ENCODE data around the gene TAS1R2. TPM values are rescaled to one million over a fixed set of nuclear protein-coding genes. Genes with fewer than 3 reads are reported as not detected.
"Not testable (repeated sequence)": the region's sequence is repeated elsewhere in the genome, so short reads cannot be mapped to it uniquely, and the experiment has no call there.

The TAS1R2 gene
- total RNA-seq, 4 donors from 2014 or later, result not detected

GRCh38 chr1:18871401-18872070 is 12.1 kb upstream of the TAS1R2 start:
- ATAC-seq, result no peak
- Histone ChIP-seq H3K9me3 (no peaks in the 10 kb centered on the region), H3K4me3 (no peak overlapping the region), H3K27ac (no peak overlapping the region), H3K4me1 (peaks cover 0 to 13% (median 0%) of the 10 kb centered on the region in 3 donors), H3K27me3 (peaks cover 22% of the 10 kb centered on the region), H3K36me3 (peaks cover 0 to 23% of the 10 kb centered on the region in 2 donors)
- WGBS, 2 donors (ENCODE audit: low coverage in 1 of 2), result no CpG with 5 or more reads among the region's 7 CpGs
- TF ChIP-seq, protein P1, sequence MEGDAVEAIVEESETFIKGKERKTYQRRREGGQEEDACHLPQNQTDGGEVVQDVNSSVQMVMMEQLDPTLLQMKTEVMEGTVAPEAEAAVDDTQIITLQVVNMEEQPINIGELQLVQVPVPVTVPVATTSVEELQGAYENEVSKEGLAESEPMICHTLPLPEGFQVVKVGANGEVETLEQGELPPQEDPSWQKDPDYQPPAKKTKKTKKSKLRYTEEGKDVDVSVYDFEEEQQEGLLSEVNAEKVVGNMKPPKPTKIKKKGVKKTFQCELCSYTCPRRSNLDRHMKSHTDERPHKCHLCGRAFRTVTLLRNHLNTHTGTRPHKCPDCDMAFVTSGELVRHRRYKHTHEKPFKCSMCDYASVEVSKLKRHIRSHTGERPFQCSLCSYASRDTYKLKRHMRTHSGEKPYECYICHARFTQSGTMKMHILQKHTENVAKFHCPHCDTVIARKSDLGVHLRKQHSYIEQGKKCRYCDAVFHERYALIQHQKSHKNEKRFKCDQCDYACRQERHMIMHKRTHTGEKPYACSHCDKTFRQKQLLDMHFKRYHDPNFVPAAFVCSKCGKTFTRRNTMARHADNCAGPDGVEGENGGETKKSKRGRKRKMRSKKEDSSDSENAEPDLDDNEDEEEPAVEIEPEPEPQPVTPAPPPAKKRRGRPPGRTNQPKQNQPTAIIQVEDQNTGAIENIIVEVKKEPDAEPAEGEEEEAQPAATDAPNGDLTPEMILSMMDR (IDR thresholded peaks at IDR 0.05), result no peak
- TF ChIP-seq EP300 (IDR thresholded peaks at IDR 0.05) (no peak), POLR2AphosphoS5 (IDR thresholded peaks at IDR 0.05) (no peak), POLR2A (IDR thresholded peaks at IDR 0.05) (no peak)

DNA sequence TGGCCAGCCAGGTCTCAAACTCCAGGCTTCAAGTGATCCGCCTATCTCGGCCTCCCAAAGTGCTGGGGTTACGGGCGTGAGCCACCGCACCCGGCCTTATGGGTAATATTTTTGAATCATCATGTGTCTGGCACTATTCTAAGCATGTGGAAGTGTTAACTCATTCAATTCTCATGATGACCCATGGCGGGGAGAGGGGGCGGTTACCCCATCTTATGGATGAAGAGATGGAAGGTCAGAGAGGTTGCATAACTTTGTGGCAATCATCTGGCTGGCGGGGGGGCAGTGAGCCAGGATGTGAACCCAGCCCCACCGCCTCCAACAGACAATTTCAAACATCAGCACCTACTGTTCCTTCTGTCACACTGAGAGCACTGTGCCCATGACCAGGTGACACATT is 11.5 kb upstream of the TAS1R2 start:
- peaks cover 24% of the 10 kb centered on the region for H3K27me3 ChIP-seq
- no peak for ATAC-seq

DNA sequence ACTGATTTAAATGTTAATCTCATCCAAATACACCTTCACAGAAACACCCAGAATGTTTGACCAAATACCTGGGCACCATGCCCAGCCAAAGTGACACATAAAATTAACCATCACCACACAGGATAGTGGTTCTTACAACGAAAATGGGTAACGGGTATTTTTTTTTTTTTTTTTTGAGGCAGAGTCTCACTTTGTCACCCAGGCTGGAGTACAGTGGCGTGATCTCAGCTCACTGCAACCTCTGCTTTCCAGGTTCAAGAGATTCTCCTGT is 11.1 kb upstream of the TAS1R2 start:
- H3K9me3 ChIP-seq, H3K4me3 ChIP-seq, H3K27ac ChIP-seq, ATAC-seq: not testable (repeated sequence)
- peaks cover 28% of the 10 kb centered on the region for H3K27me3 ChIP-seq
- peaks cover 0 to 12% (median 0%) of the 10 kb centered on the region in 3 donors for H3K4me1 ChIP-seq
- WGBS, 2 donors (ENCODE audit: low coverage in 1 of 2), result 45 to 51% methylated on average over 3 of the region's 3 CpGs
- H3K36me3 ChIP-seq, result peaks cover 0 to 17% of the 10 kb centered on the region in 2 donors

More for the DNA sequence above, 11.5 kb upstream of the TAS1R2 start:
- WGBS, 2 donors (ENCODE audit: low coverage in 1 of 2), result 88% methylated on average over 3 of the region's 10 CpGs; no CpG with 5 or more reads in 1 of the 2 donors
- H3K4me1 ChIP-seq, result peaks cover 0 to 13% (median 0%) of the 10 kb centered on the region in 3 donors
- TF ChIP-seq, protein P1 (IDR thresholded peaks at IDR 0.05), result no peak
- no peak for TF ChIP-seq POLR2AphosphoS5 (IDR thresholded peaks at IDR 0.05)
- no peak for TF ChIP-seq EP300 (IDR thresholded peaks at IDR 0.05)
- no peak for TF ChIP-seq POLR2A (IDR thresholded peaks at IDR 0.05)
- no peak overlapping the region for H3K4me3 ChIP-seq
- no peak overlapping the region for H3K27ac ChIP-seq
- H3K9me3 ChIP-seq, result no peaks in the 10 kb centered on the region
- H3K36me3 ChIP-seq, result peaks cover 0 to 18% of the 10 kb centered on the region in 2 donors

GRCh38 chr1:18869847-18870594 is 10.6 kb upstream of the TAS1R2 start:
- peaks cover 0 to 7% (median 0%) of the 10 kb centered on the region in 3 donors for H3K4me1 ChIP-seq
- H3K27ac ChIP-seq, result no peak overlapping the region
- ATAC-seq, result no peak
- no peaks in the 10 kb centered on the region for H3K9me3 ChIP-seq
- 42 to 53% methylated on average over 2 to 5 of the region's 9 CpGs for WGBS, 2 donors (ENCODE audit: low coverage in 1 of 2)
- H3K27me3 ChIP-seq, result peaks cover 33% of the 10 kb centered on the region
- H3K4me3 ChIP-seq, result no peak overlapping the region
- H3K36me3 ChIP-seq, result peaks cover 0 to 17% of the 10 kb centered on the region in 2 donors
- no peak for TF ChIP-seq POLR2AphosphoS5 (IDR thresholded peaks at IDR 0.05)
- TF ChIP-seq, protein P1 (IDR thresholded peaks at IDR 0.05), result no peak
- TF ChIP-seq POLR2A (IDR thresholded peaks at IDR 0.05), result no peak
- TF ChIP-seq EP300 (IDR thresholded peaks at IDR 0.05), result no peak

DNA sequence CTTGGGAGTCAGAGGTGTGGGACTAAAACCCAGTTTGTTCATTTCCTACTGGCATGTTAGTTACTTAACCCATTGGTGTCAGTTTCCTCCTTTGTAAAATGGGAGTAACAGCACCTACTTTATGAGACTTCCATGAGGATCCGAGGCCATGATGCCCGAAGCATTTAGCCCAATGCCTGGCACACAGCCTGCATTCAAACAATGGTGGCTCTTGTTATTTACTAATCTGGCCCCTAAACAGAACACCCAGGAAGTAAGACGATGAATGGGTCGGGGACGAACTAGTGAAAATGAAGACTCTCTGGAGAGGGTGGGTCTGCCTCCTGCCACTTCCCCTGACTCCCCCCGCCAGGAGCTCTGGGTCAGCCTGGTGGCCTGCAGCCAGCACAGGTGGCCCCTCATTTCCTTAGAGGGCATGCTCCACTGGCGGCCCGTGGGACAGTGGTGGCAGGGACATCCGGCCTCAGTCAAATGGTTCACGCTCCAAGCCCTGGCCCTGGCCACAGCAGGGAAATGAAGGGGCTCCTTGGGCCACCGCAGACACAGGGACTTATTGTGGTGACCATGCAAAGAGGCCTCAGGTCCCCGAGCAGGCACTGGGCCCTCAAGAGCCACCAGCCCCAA is 9.5 kb upstream of the TAS1R2 start:
- no peak for ATAC-seq
- Histone ChIP-seq H3K27me3 (peaks cover 38% of the 10 kb centered on the region), H3K27ac (no peak overlapping the region), H3K4me3 (no peak overlapping the region), H3K36me3 (peaks cover 0 to 17% of the 10 kb centered on the region in 2 donors), H3K9me3 (no peaks in the 10 kb centered on the region), H3K4me1 (no peaks in the 10 kb centered on the region)
- TF ChIP-seq, protein P1 (IDR thresholded peaks at IDR 0.05), result no peak
- TF ChIP-seq EP300 (IDR thresholded peaks at IDR 0.05), result no peak
- TF ChIP-seq POLR2A (IDR thresholded peaks at IDR 0.05), result no peak
- TF ChIP-seq POLR2AphosphoS5 (IDR thresholded peaks at IDR 0.05), result no peak
- 94% methylated on average over 2 of the region's 12 CpGs; no CpG with 5 or more reads in 1 of the 2 donors for WGBS, 2 donors (ENCODE audit: low coverage in 1 of 2)

Measured in gastroesophageal sphincter (tissue), 4 donors.